Activated CD4-positive, CD25-positive, alpha-beta regulatory T cell treated with anti-CD3 and anti-CD28 coated beads, Interleukin-2, amount 50 U/mL, for 24 hours (primary cell): ENCODE measurements around the gene DPEP2NB.
"Not testable (repeated sequence)": the region's sequence is repeated elsewhere in the genome, so short reads cannot be mapped to it uniquely, and the experiment has no call there.

Experiments
- ATAC-seq, 2 donors: fragments of 150-1000 bp; cut with Tn5 transposase; one replicate each; pipeline ENCODE4 v1.10.0; 2021; ENCODE audit warnings: mild to moderate bottlenecking in 1 of 2, moderate library complexity in 1 of 2

DPEP2NB gene

DNA sequence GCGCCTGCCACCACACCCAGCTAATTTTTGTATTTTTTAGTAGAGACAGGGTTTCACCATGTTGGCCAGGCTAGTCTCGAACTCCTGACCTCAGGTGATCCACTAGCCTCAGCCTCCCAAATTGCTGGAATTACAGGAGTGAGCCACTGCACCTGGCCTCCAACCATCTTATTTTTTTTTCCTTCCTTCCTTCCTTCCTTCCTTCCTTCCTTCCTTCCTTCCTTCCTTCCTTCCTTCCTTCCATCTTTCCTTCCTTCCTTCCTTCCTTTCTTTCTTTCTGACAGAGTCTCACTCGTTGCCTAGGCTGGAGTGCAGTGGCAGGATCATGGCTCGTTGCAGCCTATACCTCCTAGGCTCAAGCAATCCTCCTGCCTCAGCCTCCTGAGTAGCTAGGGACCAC, 5.8 kb downstream of the DPEP2NB start:
- not testable (repeated sequence) for ATAC-seq

DNA sequence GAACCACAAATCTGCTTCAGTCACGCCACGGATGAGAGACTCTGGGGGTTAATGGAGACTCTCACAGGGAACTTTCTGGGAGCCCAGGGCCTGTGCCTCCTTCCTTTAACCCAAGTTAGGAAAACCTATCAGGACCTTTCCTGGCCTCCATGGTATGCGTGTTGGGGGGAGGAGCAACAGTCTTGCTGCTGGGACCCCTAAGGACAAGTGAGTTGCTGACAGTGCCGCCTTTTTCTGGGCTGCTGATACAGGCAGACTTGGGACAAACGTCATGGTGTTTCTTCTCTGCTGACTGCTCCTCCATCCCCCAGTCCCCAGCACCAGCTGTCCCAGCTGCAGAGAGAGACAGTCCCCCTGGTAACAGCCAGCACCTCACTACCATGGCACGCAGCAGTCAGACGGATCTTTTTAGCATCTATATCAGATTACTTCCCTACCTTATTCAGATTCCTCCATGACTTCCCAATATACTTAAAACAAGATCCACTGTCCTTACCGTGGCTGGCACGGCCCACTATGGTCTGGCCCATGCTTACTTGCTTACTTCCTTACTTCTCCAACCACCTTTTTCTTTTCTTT, 6.5 kb downstream of the DPEP2NB start:
- ATAC-seq, result no peak

DNA sequence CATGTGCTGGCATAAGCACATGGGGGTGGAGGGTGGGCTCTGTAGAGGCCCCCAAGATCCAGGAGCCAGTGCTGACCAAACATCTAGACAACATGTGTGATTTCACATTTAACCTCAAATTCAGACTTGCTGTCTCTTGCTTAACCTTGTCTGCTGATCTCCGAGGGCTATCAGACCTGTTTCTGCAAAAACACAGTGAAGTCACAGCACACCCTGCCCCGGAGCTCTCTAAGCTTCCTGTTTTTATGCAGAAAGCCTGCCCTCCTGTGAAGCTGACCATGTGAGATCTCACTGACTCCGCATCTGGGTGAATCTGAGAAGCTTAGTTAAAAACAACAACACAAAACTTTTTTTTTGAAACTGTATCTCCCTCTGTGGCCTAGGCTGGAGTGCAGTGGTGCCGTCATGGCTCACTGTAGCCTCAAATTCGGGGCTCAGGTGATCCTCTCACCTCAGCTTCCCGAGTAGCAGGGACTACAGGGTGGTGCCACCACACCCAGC, 9.9 kb downstream of the DPEP2NB start:
- peak; percentile 79 to 83 for ATAC-seq

DNA sequence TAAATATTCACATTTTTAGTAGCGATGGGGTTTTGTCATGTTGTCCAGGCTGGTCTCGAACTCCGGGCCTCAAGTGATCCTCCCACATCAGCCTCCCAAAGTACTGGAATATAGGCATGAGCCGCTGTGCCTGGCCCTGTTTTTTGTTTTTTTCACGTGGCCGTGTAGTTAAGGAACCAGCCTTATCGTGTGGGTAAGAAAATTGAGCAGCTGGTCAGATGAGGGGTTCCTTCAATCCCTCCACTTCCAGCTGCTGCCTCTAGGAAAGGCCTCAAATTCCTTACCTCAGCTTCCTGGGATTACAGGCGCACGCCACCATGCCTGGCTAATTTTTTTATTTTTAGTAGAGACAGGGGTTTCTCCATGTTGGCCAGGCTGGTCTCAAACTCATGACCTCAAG, 10.5 kb downstream of the DPEP2NB start:
- no peak for ATAC-seq

DNA sequence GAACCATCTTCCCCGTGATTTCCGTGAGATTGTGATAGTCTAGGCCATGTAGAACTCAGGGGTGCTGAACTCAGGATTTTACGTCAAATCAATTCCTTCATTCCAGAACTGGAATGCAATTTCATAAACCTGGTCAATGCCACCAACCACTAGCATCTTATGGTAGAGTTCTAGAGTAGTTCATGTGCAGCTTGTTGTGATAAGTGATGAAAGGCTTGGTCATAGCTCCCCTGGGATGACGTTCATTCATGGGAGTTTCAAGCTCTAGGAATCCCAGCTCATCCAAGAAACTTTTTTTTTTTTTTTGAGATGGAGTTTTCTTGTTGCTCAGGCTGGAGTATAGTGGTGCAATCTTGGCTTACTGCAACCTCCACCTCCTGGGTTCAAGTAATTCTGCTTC, 12.7 kb downstream of the DPEP2NB start:
- ATAC-seq, result no peak

DNA sequence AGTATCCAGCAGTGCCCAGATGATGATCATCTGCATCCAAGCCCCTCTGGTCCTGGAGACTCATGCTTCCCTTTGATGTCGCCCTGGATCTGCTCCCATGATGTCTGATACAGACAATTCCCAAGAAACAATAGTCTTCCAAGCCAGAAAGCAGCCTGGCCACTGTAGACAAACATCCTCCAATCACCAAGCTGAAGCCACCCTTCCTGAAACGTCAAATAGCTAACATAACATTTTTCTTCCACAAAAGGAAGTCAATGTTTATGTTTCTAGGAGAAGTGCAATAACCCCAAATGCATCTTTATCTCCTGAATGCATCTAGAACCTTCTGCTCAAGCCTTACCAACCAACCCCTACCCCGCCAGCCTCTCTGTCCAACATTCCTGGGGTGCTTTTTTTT, 15.3 kb downstream of the DPEP2NB start:
- ATAC-seq, result no peak

DNA sequence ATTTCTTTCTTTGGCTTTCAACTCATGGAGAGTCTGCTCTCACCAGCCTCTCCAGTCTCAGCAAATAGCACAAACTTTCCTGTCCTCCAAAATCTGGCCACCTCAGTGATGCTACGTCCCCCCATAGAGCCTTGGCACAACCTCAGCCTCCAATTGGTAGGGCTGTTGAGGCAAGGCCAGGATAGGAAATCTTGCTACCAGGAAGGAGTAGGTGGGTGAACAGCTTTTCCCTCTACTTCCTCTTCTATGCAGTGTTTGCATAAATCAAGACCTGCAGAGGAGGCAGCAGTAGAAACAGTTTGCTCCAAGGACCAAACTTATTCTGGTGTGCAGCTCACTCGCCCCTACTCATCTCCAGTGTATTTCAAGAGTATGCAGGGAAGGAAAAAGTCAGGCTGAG, 15.7 kb downstream of the DPEP2NB start:
- ATAC-seq, result no peak

DNA sequence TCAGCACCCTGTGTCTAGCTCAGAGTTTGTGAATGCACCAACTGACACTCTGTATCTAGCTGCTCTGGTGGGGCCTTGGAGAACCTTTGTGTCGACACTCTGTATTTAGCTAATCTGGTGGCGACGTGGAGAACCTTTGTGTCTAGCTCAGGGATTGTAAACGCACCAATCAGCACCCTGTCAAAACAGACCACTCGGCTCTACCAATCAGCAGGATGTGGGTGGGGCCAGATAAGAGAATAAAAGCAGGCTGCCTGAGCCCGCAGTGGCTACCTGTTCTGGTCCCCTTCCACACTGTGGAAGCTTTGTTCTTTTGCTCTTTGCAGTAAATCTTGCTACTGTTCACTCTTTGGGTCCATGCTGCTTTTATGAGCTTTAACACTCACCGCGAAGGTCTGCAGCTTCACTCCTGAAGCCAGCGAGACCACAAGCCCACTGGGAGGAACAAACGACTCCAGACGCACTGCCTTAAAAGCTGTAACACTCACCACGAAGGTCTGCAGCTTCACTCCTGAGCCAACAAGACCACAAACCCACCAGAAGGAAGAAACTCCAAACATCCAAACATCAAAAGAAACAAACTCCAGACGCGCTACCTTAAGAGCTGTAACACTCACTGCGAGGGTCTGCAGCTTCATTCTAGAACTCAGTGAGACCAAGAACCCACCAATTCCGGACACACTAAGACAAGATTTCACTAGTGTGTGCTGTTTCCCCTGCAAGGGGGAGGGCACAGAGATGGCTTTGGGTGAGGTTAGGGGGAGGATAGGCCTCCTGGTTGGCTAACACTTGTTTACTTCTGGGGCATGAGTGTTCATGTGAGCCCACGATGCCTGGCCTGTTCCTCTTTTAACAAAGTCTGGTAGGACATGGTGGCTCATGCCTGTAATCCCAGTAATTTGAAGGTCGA, 16.7 kb downstream of the DPEP2NB start, which contains the start of gene DPEP2:
Gene DPEP2, minus strand, starts transcription at position 706 of the 910 bp plus-strand sequence. CDS start 6,272 bp downstream, outside the sequence.
- peak; percentile 86 to 93 for ATAC-seq

DNA sequence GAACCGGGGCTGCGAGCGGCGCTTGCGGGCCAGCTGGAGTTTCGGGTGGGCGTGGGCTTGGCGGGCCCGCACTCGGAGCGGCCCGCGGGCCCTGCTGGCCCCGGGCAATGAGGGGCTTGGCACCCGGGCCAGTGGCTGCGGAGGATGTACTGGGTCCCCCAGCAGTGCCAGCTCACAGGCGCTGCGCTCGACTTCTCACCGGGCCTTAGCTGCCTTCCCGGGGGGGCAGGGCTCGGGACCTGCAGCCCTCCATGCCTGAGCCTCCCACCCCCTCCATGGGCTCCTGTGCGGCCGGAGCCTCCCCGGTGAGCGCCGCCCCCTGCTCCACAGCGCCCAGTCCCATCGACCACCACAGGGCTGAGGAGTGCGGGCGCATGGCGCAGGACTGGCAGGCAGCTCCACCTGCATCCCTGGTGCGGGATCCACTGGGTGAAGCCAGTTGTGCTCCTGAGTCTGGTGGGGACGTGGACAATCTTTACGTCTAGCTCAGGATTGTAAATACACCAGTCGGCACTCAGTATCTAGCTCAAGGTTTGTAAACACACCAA, 17.4 kb downstream of the DPEP2NB start:
- ATAC-seq, result not testable (repeated sequence)

DNA sequence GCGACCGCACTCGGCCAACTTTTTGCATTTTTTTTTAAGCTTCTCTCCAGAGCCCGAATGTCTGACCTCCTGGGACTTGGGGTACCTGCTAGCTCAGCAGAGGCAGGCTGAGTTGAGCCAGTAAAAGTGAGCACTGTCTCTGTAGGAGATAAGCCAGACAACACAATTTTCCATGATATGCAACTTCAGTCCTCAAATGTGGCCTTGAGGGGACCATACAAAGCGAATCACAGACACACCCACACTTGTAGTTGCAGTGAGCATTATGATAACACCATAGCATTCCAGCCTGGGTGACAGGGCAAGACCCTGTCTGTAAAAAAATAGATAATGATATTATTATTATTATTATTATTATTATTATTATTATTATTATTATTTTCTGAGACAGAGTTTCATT, 19.0 kb downstream of the DPEP2NB start:
- no peak for ATAC-seq

DNA sequence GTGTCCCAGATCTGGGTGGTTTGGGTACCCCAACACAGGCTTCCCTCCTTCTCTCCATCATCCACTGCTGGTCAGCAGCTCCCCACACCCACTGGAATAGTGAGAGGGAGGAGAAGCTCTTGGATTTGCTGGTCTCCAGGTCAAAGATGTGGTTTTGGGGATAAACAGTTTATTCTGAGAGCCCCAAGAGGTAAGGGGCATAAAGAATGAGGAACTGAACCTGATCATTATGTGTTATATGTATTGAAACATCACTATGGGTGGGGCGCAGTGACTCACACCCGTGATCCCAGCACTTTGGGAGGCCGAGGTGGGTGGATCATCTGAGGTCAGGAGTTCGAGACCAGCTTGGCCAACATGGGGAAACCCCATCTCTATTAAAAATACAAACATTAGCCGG, 20.3 kb downstream of the DPEP2NB start:
- ATAC-seq, result no peak

DNA sequence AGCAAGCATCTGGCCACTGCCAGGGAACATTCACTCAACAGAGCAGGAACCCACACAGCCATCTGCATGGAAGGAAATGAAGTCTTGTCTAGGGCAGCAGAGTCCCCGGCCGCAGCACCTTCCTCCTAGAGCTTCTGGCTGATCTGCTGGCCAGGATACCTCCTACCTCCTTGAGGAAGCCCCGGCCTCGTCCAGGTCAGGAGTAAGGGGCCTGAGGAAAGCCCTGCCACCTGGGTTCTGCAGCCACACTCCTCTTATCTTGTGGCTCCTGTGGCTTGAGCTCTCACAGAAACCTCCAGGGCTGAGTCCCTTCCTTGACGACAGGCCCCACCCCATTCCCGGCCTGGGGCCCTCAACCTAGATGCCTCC, 21.7 kb downstream of the DPEP2NB start:
- ATAC-seq, result not testable (repeated sequence)

DNA sequence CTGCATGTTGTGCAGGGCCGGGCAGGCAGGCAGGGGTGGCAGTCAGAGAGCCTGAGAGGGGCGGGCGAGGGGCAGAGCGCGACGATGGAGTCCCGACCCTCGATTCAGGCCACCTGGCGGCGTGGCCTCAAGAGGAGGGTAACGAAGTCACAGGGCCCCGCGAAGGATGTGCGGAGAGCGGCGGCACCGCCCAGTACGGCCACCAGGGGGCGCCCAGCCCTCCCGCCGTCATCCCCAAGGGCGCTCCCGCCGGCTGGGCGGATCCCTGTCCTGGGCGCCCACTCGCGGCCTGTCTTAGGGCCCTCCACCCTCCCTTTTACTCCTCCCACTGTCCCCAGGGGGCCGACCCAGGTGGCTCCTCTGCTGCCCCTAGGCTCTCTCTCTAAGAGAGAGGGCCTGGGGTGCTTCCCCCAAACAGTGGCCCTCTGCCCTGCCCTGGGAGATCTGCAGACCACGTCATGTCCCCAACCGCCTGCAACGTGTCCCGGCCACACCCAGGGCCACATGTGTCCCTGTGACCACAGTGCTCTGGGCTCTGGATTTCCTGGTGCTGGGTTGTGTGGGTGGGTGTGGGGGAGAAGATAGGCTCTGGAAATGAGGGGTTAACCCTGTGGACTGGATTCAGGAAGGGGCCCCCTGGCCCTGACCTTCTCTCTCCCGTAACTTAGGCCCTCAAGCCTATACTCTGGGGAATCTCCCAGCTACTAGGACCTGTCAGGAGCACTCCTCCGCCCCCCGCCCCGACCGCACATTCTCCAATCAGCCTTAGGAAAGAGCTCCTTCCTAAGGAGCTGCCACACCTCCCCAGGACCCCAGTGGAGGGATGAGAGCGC, 22.3 kb downstream of the DPEP2NB start:
- peak; percentile 92 to 95 for ATAC-seq

DNA sequence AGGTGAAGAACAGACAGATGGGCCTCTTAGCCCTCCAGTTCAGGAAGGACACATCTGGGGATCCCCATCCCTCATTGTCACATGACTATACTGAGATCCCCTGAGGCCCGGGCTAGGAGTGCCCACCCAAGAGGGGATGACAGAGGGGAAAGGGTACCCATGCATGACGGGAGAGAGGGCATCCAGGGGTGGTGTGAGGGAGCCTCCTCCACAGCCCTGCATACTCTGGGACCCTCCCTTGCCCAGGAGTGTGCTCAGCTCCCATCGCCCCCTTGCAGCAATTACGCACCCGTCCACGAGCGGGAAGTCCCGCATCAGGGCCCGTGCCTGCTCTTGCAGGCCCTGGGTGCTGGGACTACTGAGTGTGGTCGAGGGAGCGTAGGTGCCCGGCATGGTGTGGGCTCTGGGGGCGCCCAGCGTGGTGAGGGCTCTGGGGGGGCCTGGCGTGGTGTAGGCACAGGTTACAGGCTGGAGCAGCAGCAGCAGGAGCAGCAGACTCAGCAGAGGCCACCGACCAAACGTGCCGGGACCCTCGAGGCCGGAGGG, 23.0 kb downstream of the DPEP2NB start:
- no peak for ATAC-seq

DNA sequence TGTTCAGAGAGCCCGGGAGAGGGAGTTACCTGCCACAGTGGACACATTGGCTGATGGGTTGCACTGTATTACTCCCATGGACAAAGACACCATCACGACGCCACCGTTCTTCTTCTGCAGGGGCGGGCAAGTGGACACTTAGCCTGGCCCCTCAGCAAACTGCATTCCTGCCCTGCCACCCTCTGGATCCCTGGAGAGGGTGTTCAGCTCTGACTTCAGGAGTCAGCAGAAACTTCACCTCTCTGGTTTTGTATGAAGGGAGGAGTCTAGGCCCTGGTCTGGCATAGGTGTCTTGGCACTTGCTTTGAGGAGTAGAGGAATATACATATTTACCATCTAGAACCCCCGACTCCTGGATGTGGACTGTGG, 25.7 kb downstream of the DPEP2NB start:
- no peak for ATAC-seq

DNA sequence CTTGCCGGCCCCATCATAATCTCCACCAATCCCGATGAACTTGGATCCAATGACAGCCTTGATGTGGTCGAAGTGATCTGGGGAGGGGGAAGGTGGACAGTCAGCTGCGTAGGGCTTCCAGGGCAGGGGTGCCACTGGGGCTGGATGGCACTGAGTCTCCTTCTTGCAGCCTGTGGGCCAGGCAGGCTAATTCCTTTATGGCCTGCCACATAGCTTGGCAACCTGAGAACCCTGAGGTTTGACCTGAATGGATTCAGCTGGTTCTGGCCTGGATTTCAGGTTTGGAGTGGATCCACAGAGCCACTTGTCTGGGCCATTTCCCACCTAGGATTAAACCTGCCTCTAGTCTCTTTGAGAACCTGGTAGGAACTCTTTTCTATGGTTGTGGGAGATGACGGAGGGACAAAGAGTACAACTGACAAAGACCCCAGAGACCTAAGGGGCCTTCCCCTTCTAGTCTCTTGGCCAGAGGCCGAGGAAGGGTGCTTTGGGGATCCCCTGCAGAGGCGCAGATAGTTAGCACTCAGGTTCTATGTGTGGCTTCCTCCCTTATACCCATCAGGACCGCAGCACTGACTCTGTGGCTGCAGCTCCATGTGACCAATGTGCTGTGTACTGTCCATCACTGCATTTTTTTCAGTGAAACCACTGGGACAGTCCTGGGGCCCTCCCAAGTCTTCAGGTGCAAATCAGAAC, 26.2 kb downstream of the DPEP2NB start:
- ATAC-seq, result no peak

DNA sequence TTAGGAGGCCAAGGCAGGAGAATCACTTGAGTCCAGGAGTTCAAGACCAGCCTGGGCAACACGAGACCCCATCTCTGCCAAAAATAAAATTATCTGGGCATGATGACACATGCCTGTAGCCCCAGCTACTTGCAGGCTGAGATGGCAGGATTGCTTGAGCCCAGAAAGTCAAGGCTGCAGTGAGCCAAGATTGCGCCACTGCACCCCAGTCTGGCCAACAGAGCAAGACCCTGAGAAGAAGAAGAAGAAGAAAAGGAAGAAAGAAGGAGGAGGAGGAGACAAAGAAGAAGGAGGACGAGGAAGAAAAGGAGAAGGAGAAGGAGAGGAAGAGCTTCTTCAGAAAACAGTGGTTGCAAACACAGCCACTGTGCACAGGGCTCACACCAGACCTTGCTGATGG, 27.0 kb downstream of the DPEP2NB start:
- no peak for ATAC-seq

DNA sequence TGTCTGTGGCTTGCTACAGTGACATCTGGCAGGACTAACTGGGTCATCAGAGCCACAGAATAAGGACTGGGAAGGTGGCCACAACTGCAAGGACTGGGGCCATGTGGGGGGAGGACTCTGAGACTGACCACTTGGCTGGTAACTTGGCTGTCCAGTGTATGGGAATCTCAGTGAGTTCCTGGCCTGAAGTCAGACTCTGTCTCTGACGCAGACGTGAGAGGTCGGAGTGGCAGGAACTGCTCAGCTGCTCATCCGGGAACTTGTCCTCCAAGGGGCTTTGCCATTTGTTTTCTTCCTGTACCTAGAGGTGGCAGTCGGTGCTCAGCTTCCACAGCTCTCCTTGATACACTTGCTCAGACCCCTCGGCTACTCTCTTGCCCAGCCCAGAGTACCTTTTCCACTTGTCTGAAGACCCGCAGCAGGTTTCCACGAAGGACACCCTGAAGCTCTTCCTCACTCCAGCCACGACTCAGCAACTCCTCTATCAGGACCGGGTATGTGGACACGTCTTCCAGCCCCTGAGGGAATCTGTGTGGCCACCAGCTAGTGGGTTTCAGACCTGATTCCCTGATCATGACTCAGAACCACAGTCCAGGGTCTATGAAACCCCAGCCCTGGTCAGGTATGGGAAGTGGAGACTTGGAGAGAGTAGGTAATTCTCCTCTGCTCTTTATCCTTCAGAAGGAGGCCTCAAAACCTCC, 28.1 kb downstream of the DPEP2NB start:
- ATAC-seq, result no peak

DNA sequence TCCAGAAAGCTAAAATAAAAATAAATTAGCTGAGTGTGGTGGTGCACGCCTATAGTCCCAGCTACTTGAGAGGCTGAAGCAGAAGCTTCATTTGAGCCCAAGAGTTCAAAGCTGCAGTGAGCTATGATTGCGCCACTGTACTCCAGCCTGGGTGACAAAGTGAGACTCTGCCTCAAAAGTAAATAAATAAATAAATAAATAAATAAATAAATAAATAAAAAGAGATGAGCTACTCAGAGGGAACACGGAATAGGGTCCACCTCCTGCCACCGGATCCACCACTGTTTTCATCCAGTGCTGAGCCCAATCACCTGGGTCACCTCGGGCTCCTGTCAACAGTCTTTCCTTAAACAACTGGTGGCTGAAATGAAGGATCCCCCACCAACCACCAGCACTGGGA, 28.8 kb downstream of the DPEP2NB start:
- ATAC-seq, result no peak

DNA sequence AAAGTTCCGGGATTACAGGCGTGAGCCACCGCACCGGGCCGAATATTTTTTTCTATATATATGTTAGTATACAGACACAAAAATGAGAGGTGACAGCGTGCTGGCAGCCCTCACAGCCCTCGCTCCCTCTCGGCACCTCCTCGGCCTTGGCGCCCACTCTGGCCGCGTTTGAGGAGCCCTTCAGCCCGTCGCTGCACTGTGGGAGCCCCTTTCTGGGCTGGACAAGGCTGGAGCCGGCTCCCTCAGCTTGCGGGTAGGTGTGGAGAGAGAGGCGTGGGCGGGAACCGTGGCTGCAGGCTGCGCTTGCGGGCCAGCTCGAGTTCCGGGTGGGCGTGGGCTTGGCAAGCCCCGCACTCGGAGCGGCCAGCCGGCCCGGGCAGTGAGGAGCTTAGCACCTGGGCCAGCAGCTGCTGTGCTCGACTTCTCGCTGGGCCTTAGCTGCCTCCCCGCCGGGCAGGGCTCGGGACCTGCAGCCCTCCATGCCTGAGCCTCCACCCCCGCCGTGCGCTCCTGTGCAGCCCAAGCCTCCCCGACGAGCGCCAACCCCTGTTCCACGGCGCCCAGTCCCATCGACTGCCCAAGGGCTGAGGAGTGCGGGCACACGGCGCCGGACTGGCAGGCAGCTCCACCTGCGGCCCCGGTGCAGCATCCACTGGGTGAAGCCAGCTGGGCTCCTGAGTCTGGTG, 33.6 kb downstream of the DPEP2NB start:
- no peak for ATAC-seq
